Activated CD4-positive, alpha-beta T cell treated with anti-CD3 and anti-CD28 coated beads, Interleukin-2, amount 50 U/mL, for 4 hours (primary cell): ENCODE measurements around the gene CNKSR2.

Experiments used
- DNase-seq, 2 experiments: peaks; one replicate each; pipeline ENCODE4 v3.0.0-alpha.2; 2020

Gene CNKSR2

GRCh38 chrX:21691512-21692018 lies 317.3 kb downstream of the CNKSR2 start:
- DNase-seq = no peak

- DNase-seq = no peak
These were observed 324.1 kb downstream of the CNKSR2 start for GRCh38 chrX:21698272-21698671.

- no peak for DNase-seq
These were observed 324.9 kb downstream of the CNKSR2 start for GRCh38 chrX:21699136-21699535.

- no peak for DNase-seq
These were observed 326.1 kb downstream of the CNKSR2 start for GRCh38 chrX:21700275-21700674.

- no peak for DNase-seq
These were observed 326.7 kb downstream of the CNKSR2 start for GRCh38 chrX:21700967-21701366.

- DNase-seq = no peak
These were observed 328.5 kb downstream of the CNKSR2 start for GRCh38 chrX:21702725-21703124.
